Keratinocyte (primary cell): Measurements from ENCODE around the gene SETBP1. TPM values are rescaled to one million over a fixed set of nuclear protein-coding genes. Genes with fewer than 3 reads are reported as not detected.

Experiments
- DNase-seq: peaks from one replicate; pipeline ENCODE4 v3.0.0-alpha.2; 2011; ENCODE audit warnings: low read depth, missing footprints, low spot score
- FAIRE-seq: peaks from 2 replicates; lab custom pipeline; 2011; peaks lifted over from hg19 to GRCh38; lab: Jason Lieb, UNC
- H2AFZ ChIP-seq: 2 replicates; pipeline ENCODE4 v1.6.0; 2012; ENCODE audit warnings: low read length, control low read depth, inconsistent platforms; ENCODE audit not compliant: control insufficient read depth
- H3K27ac ChIP-seq: 2 replicates; pipeline ENCODE4 v1.5.1; 2011; ENCODE audit warnings: low read length; ENCODE audit not compliant: control insufficient read depth, insufficient read depth
- H3K27me3 ChIP-seq: 3 replicates; pipeline ENCODE4 v1.6.0; 2011; ENCODE audit warnings: low read length; ENCODE audit not compliant: control insufficient read depth, insufficient read depth; ENCODE audit errors: extremely low read depth
- H3K36me3 ChIP-seq, 2 experiments: 2 replicates in 1 of 2; 3 replicates in 1 of 2; pipeline ENCODE4 v1.5.1; 2011; ENCODE audit warnings: low read length in 2 of 2, mild to moderate bottlenecking in 1 of 2; ENCODE audit not compliant: control insufficient read depth in 2 of 2, insufficient read depth in 2 of 2; ENCODE audit errors: extremely low read depth in 1 of 2
- H3K4me1 ChIP-seq: 3 replicates; pipeline ENCODE4 v1.5.1; 2011; ENCODE audit warnings: low read length; ENCODE audit not compliant: control insufficient read depth, insufficient read depth; ENCODE audit errors: extremely low read depth
- H3K4me2 ChIP-seq: 3 replicates; pipeline ENCODE4 v1.6.0; 2011; ENCODE audit warnings: low read depth, low read length; ENCODE audit not compliant: control insufficient read depth, insufficient read depth; ENCODE audit errors: extremely low read depth
- H3K4me3 ChIP-seq, 3 experiments: fragments of 200-600 bp in 1 of 3; sonication (generic) in 1 of 3; 2 replicates in 2 of 3; 3 replicates in 1 of 3; pipeline ENCODE4 v1.5.1; 2011 to 2016; ENCODE audit warnings: low read length in 3 of 3, mild to moderate bottlenecking in 3 of 3, control low read depth in 2 of 3, inconsistent platforms in 1 of 3, low read depth in 1 of 3, mixed read lengths in 1 of 3, mixed run types in 1 of 3, moderate library complexity in 1 of 3; ENCODE audit not compliant: control insufficient read depth in 2 of 3, insufficient read depth in 2 of 3; ENCODE audit errors: extremely low read depth in 1 of 3
- H3K79me2 ChIP-seq: 2 replicates; pipeline ENCODE4 v1.6.0; 2012; ENCODE audit warnings: low read length; ENCODE audit not compliant: control insufficient read depth, insufficient read depth
- H3K9ac ChIP-seq: 3 replicates; pipeline ENCODE4 v1.6.0; 2011; ENCODE audit warnings: low read length; ENCODE audit not compliant: control insufficient read depth, insufficient read depth; ENCODE audit errors: extremely low read depth
- H3K9me1 ChIP-seq: 3 replicates; pipeline ENCODE4 v1.6.0; 2011; ENCODE audit warnings: low read length; ENCODE audit not compliant: control insufficient read depth, insufficient read depth; ENCODE audit errors: extremely low read depth
- H3K9me3 ChIP-seq: 2 replicates; pipeline ENCODE4 v1.5.1; 2012; ENCODE audit warnings: low read depth, low read length; ENCODE audit not compliant: control insufficient read depth
- H4K20me1 ChIP-seq: 3 replicates; pipeline ENCODE4 v1.6.0; 2011; ENCODE audit warnings: low read length; ENCODE audit not compliant: control insufficient read depth, insufficient read depth; ENCODE audit errors: extremely low read depth
- CTCF ChIP-seq, 3 experiments: IDR thresholded peaks in 1 of 3; conservative IDR thresholded peaks in 1 of 3; optimal IDR thresholded peaks in 1 of 3; 2 replicates in 2 of 3; 3 replicates in 1 of 3; pipeline versions ENCODE3 to v1.5.1; 2011; ENCODE audit warnings: low read length in 3 of 3, mild to moderate bottlenecking in 3 of 3, moderate library complexity in 2 of 3, control low read depth in 1 of 3, inconsistent platforms in 1 of 3; ENCODE audit not compliant: insufficient read depth in 2 of 3; ENCODE audit errors: extremely low read depth in 1 of 3
- EZH2 ChIP-seq: IDR thresholded peaks from one replicate; pipeline ENCODE4 v1.6.1; 2012; ENCODE audit warnings: inconsistent platforms, mild to moderate bottlenecking, low read length, moderate library complexity
- dilution Hi-C: fragments of 300-500 bp; cut with MboI; formaldehyde crosslinking; loops from one replicate; pipeline ENCODE4 v1.7.0; 2020; ENCODE audit warnings: low sequenced_read_pairs; ENCODE audit not compliant: extremely low pct_ligation_motif_present
- polyA plus RNA-seq, 5 experiments: library from polyadenylated mRNA; depleted of rRNA in 3 of 5; stranded (reverse) in 3 of 5; stranded (forward) in 1 of 5; unstranded in 1 of 5; fragments of >200 nt; gene quantifications; 1 replicate in 1 of 5; 2 replicates in 3 of 5; 3 replicates in 1 of 5; pipeline versions ENCODE4 v1.2.1 to v1.2.3, GENCODE V29; 2011 to 2012; ENCODE audit warnings: missing spikeins in 2 of 5, low read depth in 1 of 5, low replicate concordance in 1 of 5

Gene SETBP1
- polyA plus RNA-seq, 1 donor (not counting 4 experiments of a cell fraction or from before 2014, with no cell fraction given) = 3.3 TPM

- no peaks in the 10 kb centered on the region for H3K27me3 ChIP-seq
- H3K36me3 ChIP-seq = peaks cover 0 to 2% of the 10 kb centered on the region in 2 experiments
- dilution Hi-C loops = no loop called here
- no peak overlapping the region for H2AFZ ChIP-seq
- peaks cover 44% of the 10 kb centered on the region for H3K4me1 ChIP-seq
- no peak for TF ChIP-seq EZH2
- no peak for TF ChIP-seq CTCF (optimal IDR thresholded peaks at IDR 0.05 in 1 of 3, IDR thresholded peaks at IDR 0.05 in 1 of 3, conservative IDR thresholded peaks at IDR 0.05 in 1 of 3; ENCODE audit: extremely low read depth in 1 of 3, insufficient read depth in 2 of 3, low read length in 3 of 3)
- DNase-seq = no peak
- no peaks in the 10 kb centered on the region for H3K9me1 ChIP-seq
- H3K9ac ChIP-seq = peak overlapping the region; percentile 59
- no peaks in the 10 kb centered on the region for H4K20me1 ChIP-seq
- peak; percentile 58 for FAIRE-seq
- H3K4me2 ChIP-seq = peak overlapping the region; percentile 79
- no peaks in the 10 kb centered on the region for H3K9me3 ChIP-seq
- H3K79me2 ChIP-seq = peaks cover 20% of the 10 kb centered on the region
- H3K27ac ChIP-seq = peak overlapping the region; percentile 86
- H3K4me3 ChIP-seq = no peak overlapping the region
These were observed 50.3 kb downstream of the SETBP1 start for GRCh38 chr18:44730803-44731529.

- Histone ChIP-seq H3K4me3 (peak overlapping the region in 1 of 3 experiments; percentile 34), H3K27ac (peak overlapping the region; percentile 86), H3K4me1 (peaks cover 42% of the 10 kb centered on the region), H3K9me1 (no peaks in the 10 kb centered on the region), H3K36me3 (peaks cover 0 to 2% of the 10 kb centered on the region in 2 experiments), H3K9me3 (no peaks in the 10 kb centered on the region), H3K27me3 (no peaks in the 10 kb centered on the region), H3K9ac (peak overlapping the region; percentile 59), H3K4me2 (peak overlapping the region; percentile 79), H3K79me2 (peaks cover 20% of the 10 kb centered on the region), H2AFZ (no peak overlapping the region), H4K20me1 (no peaks in the 10 kb centered on the region)
- peak; percentile 92 for DNase-seq
- no peak for FAIRE-seq
- no peak for TF ChIP-seq EZH2
- no peak for TF ChIP-seq CTCF (optimal IDR thresholded peaks at IDR 0.05 in 1 of 3, IDR thresholded peaks at IDR 0.05 in 1 of 3, conservative IDR thresholded peaks at IDR 0.05 in 1 of 3; ENCODE audit: extremely low read depth in 1 of 3, insufficient read depth in 2 of 3, low read length in 3 of 3)
- dilution Hi-C loops = no loop called here
These were observed 51.0 kb downstream of the SETBP1 start for GRCh38 chr18:44731530-44732237.
